Hepatocyte (in vitro differentiated cells): ENCODE measurements around the gene COL15A1.

Experiments
- EZH2phosphoT487 ChIP-seq: fragments of 200-600 bp; sonication (generic); IDR thresholded peaks from one replicate; pipeline ENCODE4 v1.6.1; 2018; ENCODE audit warnings: antibody characterized with exemption, mild to moderate bottlenecking, low read depth, moderate library complexity; ENCODE audit not compliant: unreplicated experiment, severe bottlenecking
- TF ChIP-seq, protein P1 (sequence below): fragments of 200-600 bp; sonication (generic); IDR thresholded peaks from 2 replicates; pipeline ENCODE4 v1.5.1; 2016; ENCODE audit warnings: antibody characterized with exemption, mild to moderate bottlenecking; ENCODE audit not compliant: poor library complexity

- TF ChIP-seq, protein P1, sequence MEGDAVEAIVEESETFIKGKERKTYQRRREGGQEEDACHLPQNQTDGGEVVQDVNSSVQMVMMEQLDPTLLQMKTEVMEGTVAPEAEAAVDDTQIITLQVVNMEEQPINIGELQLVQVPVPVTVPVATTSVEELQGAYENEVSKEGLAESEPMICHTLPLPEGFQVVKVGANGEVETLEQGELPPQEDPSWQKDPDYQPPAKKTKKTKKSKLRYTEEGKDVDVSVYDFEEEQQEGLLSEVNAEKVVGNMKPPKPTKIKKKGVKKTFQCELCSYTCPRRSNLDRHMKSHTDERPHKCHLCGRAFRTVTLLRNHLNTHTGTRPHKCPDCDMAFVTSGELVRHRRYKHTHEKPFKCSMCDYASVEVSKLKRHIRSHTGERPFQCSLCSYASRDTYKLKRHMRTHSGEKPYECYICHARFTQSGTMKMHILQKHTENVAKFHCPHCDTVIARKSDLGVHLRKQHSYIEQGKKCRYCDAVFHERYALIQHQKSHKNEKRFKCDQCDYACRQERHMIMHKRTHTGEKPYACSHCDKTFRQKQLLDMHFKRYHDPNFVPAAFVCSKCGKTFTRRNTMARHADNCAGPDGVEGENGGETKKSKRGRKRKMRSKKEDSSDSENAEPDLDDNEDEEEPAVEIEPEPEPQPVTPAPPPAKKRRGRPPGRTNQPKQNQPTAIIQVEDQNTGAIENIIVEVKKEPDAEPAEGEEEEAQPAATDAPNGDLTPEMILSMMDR = no peak
- no peak for TF ChIP-seq EZH2phosphoT487
These were observed 19.2 kb downstream of the COL15A1 start for GRCh38 chr9:98962861-98963260.
